Activated T-helper 9 cell treated with anti-CD3 and anti-CD28 coated beads, Interleukin-2, amount 50 U/mL, for 16 hours (primary cell): Measurements from ENCODE around the gene HOXC4.

Source experiments
- DNase-seq: peaks from one replicate; pipeline ENCODE4 v3.0.0-alpha.2; 2020; ENCODE audit warnings: low read depth

The HOXC4 gene

GRCh38 chr12:54016051-54016450 lies 37.6 kb upstream of the HOXC4 start:
- no peak for DNase-seq

- DNase-seq = no peak
These were observed 37.1 kb upstream of the HOXC4 start for GRCh38 chr12:54016478-54016964.

- DNase-seq = no peak
These were observed 36.4 kb upstream of the HOXC4 start for GRCh38 chr12:54017027-54017788.

GRCh38 chr12:54017878-54018467 lies 35.7 kb upstream of the HOXC4 start:
- DNase-seq = peak; percentile 42

GRCh38 chr12:54018468-54018984 lies 35.1 kb upstream of the HOXC4 start:
- DNase-seq = no peak

- DNase-seq = no peak
These were observed 34.4 kb upstream of the HOXC4 start for GRCh38 chr12:54019091-54019811.

GRCh38 chr12:54019924-54020590 lies 33.6 kb upstream of the HOXC4 start:
- no peak for DNase-seq

- no peak for DNase-seq
These were observed 32.8 kb upstream of the HOXC4 start for GRCh38 chr12:54020591-54021405.

GRCh38 chr12:54021432-54022013 lies 32.1 kb upstream of the HOXC4 start:
- no peak for DNase-seq

- DNase-seq = no peak
These were observed 30.4 kb upstream of the HOXC4 start for GRCh38 chr12:54022960-54023884.

GRCh38 chr12:54024127-54024526 lies 29.5 kb upstream of the HOXC4 start:
- no peak for DNase-seq

GRCh38 chr12:54024581-54025305 lies 28.9 kb upstream of the HOXC4 start:
- DNase-seq = no peak

- DNase-seq = no peak
These were observed 27.9 kb upstream of the HOXC4 start for GRCh38 chr12:54025499-54026405.

GRCh38 chr12:54026640-54027441 lies 26.8 kb upstream of the HOXC4 start:
- DNase-seq = no peak

GRCh38 chr12:54027442-54027786 lies 26.2 kb upstream of the HOXC4 start:
- no peak for DNase-seq

GRCh38 chr12:54028314-54029201 lies 25.1 kb upstream of the HOXC4 start, which contains the start of gene HOXC6:
Gene HOXC6, plus strand, starts transcription at chr12:54028440. Its CDS starts 82 bp downstream, at chr12:54028522.
- DNase-seq = no peak
